ENCODE measurements around the gene SCAMP2.

The SCAMP2 gene

DNA sequence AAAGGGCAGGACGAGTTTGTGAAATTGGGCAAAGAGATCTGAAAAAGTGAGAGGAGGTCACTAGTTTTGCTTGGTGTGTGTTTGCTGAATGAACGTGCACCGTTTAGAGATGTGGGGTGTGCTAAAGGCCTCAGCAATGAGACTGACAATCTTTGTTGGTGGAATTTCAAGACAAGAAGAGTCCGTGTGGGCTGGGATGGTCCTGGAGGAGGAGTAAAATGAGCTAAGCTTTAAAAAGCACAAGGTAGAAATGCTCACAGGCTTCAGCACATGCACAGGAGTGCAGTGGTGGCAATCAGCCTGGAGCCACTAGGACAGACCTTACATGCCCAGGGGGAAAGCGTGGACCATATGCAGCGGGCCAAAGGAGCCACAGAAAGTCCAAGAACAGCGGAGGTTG, 48.2 kb downstream of the SCAMP2 start:
- no peak for DNase-seq (ENCODE audit: low spot score)
- TF ChIP-seq, protein P1, sequence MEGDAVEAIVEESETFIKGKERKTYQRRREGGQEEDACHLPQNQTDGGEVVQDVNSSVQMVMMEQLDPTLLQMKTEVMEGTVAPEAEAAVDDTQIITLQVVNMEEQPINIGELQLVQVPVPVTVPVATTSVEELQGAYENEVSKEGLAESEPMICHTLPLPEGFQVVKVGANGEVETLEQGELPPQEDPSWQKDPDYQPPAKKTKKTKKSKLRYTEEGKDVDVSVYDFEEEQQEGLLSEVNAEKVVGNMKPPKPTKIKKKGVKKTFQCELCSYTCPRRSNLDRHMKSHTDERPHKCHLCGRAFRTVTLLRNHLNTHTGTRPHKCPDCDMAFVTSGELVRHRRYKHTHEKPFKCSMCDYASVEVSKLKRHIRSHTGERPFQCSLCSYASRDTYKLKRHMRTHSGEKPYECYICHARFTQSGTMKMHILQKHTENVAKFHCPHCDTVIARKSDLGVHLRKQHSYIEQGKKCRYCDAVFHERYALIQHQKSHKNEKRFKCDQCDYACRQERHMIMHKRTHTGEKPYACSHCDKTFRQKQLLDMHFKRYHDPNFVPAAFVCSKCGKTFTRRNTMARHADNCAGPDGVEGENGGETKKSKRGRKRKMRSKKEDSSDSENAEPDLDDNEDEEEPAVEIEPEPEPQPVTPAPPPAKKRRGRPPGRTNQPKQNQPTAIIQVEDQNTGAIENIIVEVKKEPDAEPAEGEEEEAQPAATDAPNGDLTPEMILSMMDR (IDR thresholded peaks at IDR 0.05; ENCODE audit: extremely low read depth, insufficient read depth, missing control alignments): no peak
- in situ Hi-C loops (cut with MboI; ENCODE audit: low pct_unique_long_range_greater_than_20kb, low sequenced_read_pairs, unreplicated experiment): no loop called here

DNA sequence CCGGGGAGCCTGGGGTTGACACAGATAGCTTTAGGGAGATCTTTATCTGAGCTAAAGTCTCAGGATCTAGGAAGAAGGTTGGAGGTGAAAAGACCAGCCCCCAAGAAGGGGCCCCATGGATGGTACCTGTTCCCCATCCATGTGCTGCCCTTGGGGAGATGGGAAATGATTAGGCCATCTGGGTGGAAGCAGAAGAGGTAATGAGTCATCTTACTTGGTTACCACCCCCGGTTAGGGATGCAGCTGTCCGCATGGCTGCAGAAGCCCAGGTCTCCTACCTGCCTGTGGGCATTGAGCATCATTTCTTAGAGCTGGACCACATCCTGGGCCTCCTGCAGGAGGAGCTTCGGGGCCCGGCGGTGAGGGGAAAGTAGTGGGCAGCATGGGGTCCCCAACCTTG, 49.8 kb downstream of the SCAMP2 start:
- no peak for DNase-seq (ENCODE audit: low spot score)
- in situ Hi-C loops (cut with MboI; ENCODE audit: low pct_unique_long_range_greater_than_20kb, low sequenced_read_pairs, unreplicated experiment): no loop called here
- TF ChIP-seq, protein P1 (IDR thresholded peaks at IDR 0.05; ENCODE audit: extremely low read depth, insufficient read depth, missing control alignments): no peak

DNA sequence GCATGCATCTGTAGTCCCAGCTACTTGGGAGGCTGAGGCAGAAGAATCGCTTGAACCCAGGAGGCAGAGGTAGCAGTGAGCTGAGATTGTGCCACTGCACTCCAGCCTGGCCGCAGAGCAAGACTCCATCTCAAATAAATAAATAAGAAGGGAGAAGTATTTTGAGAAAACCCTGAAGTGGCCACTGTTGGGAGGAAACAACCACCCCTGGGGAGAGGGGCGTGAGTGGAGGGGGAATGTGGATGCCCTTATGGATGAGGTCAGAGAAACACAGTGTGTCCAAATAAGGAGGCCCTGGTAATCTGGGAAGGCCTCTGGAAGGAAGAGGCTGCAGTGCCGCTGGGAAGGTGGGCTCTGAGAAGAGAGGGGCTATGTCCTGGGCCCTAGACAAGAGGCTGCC, 50.9 kb downstream of the SCAMP2 start:
- in situ Hi-C loops (cut with MboI; ENCODE audit: low pct_unique_long_range_greater_than_20kb, low sequenced_read_pairs, unreplicated experiment): no loop called here
- TF ChIP-seq, protein P1 (IDR thresholded peaks at IDR 0.05; ENCODE audit: extremely low read depth, insufficient read depth, missing control alignments): no peak
- DNase-seq (ENCODE audit: low spot score): no peak

DNA sequence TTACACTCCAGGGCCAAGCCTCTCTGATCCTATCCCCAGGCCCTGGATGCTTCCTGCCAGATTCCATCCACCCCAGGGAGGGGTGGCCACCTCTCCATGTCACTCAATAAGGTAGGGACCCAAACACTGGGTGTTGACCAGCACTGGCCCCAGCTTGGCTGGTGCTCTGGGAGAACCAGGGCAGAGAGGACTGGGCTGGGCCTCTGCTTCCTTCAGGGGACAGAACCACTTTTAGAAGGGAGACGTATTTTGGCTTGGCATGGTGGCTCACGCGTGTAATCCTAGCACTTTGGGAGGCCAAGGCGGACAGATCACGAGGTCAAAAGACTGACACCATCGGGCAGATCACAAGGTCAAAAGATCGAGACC, 51.4 kb downstream of the SCAMP2 start:
- in situ Hi-C loops (cut with MboI; ENCODE audit: low pct_unique_long_range_greater_than_20kb, low sequenced_read_pairs, unreplicated experiment): no loop called here
- TF ChIP-seq, protein P1 (IDR thresholded peaks at IDR 0.05; ENCODE audit: extremely low read depth, insufficient read depth, missing control alignments): no peak
- DNase-seq (ENCODE audit: low spot score): no peak

DNA sequence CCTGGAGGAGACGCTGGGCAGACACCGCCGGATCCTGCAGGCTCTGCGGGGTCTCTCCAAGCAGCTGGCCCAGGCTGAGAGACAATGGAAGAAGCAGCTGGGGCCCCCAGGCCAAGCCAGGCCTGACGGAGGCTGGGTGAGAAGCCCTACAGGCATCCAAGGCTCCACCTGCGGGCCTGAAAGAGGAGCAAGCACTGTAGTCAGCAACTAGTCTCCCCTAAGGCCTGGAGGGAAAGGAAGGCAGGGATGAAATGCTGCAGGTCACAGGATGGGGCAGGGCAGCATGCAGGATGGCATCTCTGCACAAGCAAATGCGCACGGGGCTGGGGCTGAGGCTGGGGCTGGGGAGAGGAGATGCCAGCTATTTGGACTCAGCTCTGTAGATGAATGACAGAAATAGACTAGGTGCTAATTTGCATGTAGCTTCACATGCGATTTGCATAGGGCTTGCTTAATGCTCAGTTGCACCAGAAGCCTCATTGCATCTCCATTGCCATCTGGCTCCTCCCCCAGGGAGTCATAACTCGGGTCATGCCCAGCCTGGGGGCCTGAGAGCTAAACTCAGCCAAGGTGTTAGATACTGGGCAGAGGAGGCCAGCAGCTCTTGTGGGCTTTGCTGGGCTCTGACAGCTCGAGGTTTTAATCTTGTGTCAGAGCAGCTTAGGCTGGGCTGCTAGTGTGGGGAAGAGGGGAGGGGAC, 51.9 kb downstream of the SCAMP2 start:
- in situ Hi-C loops (cut with MboI; ENCODE audit: low pct_unique_long_range_greater_than_20kb, low sequenced_read_pairs, unreplicated experiment): no loop called here
- DNase-seq (ENCODE audit: low spot score): peak; percentile 80
- TF ChIP-seq, protein P1 (IDR thresholded peaks at IDR 0.05; ENCODE audit: extremely low read depth, insufficient read depth, missing control alignments): no peak

DNA sequence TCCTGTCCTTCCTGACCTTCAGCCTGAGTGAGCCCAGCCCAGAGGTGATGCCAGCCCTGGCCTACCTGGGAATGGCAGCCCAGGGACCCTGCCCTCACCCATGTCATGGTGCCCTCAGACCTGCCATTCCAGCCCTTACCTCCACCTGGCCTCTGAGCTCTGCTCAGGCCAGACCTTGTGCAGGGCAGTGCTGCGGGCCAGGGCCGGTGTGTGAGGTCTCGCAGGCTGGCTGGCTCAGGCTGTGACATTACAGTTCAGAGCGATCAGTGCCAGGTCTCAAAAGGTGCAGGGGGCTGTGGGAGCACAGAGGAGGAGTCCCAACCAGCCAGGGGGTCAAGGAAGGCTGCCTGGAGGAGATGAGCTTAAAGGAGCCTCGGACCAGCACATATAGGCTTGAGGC, 53.1 kb downstream of the SCAMP2 start:
- TF ChIP-seq, protein P1 (IDR thresholded peaks at IDR 0.05; ENCODE audit: extremely low read depth, insufficient read depth, missing control alignments): no peak
- in situ Hi-C loops (cut with MboI; ENCODE audit: low pct_unique_long_range_greater_than_20kb, low sequenced_read_pairs, unreplicated experiment): no loop called here
- no peak for DNase-seq (ENCODE audit: low spot score)

Measured in GM13977 (cell line).